C1 segment of cervical spinal cord (tissue), 14 donors: Measurements from ENCODE around the gene ADAMTS2.
A peak's percentile ranks its signal among the peaks of the same experiment; 100 is the strongest.

Source experiments
- DNase-seq, 14 donors: peaks; one replicate each; lab custom pipeline; 2025; lab: John Stamatoyannopoulos, UW

The ADAMTS2 gene

GRCh38 chr5:179371681-179372680 lies 26.7 kb upstream of the ADAMTS2 start:
- peak in 5 of 14 donors; percentile 3 to 32 (median 13) for DNase-seq

- no peak for DNase-seq
These were observed 25.9 kb upstream of the ADAMTS2 start for GRCh38 chr5:179371121-179371510.

- DNase-seq, result peak in 6 of 14 donors; percentile 2 to 57 (median 9)
These were observed 25.3 kb upstream of the ADAMTS2 start for GRCh38 chr5:179370490-179371120.

- no peak for DNase-seq
These were observed 24.2 kb upstream of the ADAMTS2 start for GRCh38 chr5:179369530-179369884.

GRCh38 chr5:179368806-179369529 lies 23.7 kb upstream of the ADAMTS2 start:
- DNase-seq, result no peak

- no peak for DNase-seq
These were observed 23.0 kb upstream of the ADAMTS2 start for GRCh38 chr5:179368126-179368805.

- DNase-seq, result no peak
These were observed 22.2 kb upstream of the ADAMTS2 start for GRCh38 chr5:179367491-179367890.

GRCh38 chr5:179362355-179362754 lies 17.1 kb upstream of the ADAMTS2 start:
- DNase-seq, result no peak

GRCh38 chr5:179361037-179361603 lies 15.9 kb upstream of the ADAMTS2 start:
- no peak for DNase-seq

- DNase-seq, result no peak
These were observed 11.8 kb upstream of the ADAMTS2 start for GRCh38 chr5:179357031-179357430.

GRCh38 chr5:179355976-179356974 lies 11.0 kb upstream of the ADAMTS2 start:
- DNase-seq, result no peak

- no peak for DNase-seq
These were observed 9.1 kb upstream of the ADAMTS2 start for GRCh38 chr5:179354305-179354882.

- DNase-seq, result no peak
These were observed 3.6 kb upstream of the ADAMTS2 start for GRCh38 chr5:179348843-179349242.

GRCh38 chr5:179348011-179348530 lies 2.8 kb upstream of the ADAMTS2 start:
- DNase-seq, result no peak

GRCh38 chr5:179347581-179347980 lies 2.3 kb upstream of the ADAMTS2 start:
- DNase-seq, result no peak

GRCh38 chr5:179346875-179347274 lies 1.6 kb upstream of the ADAMTS2 start:
- DNase-seq, result no peak

GRCh38 chr5:179346401-179346800 lies 1.1 kb upstream of the ADAMTS2 start:
- DNase-seq, result no peak

GRCh38 chr5:179345183-179345432 lies 153 bp downstream of the ADAMTS2 start:
- DNase-seq, result no peak

GRCh38 chr5:179344431-179345182 lies 654 bp downstream of the ADAMTS2 start:
- no peak for DNase-seq
